H9 (cell line): ENCODE measurements around the gene KIR3DL2. TPM values are rescaled to one million over a fixed set of nuclear protein-coding genes. Genes with fewer than 3 reads are reported as not detected.
A peak's percentile ranks its signal among the peaks of the same experiment; 100 is the strongest.
"Not testable (repeated sequence)": the region's sequence is repeated elsewhere in the genome, so short reads cannot be mapped to it uniquely, and the experiment has no call there.

Source experiments
- DNase-seq: peaks from one replicate; pipeline ENCODE4 v3.0.0-alpha.2; 2017
- H2AFZ ChIP-seq: one replicate; pipeline ENCODE4 v1.6.1; 2013; ENCODE audit warnings: mild to moderate bottlenecking, low read length, control low read depth, moderate library complexity
- H2AK5ac ChIP-seq: 2 replicates; pipeline ENCODE4 v1.6.1; 2013; ENCODE audit warnings: low read length, control low read depth, mixed read lengths; ENCODE audit not compliant: insufficient read length
- H2BK120ac ChIP-seq: one replicate; pipeline ENCODE4 v1.6.1; 2013; ENCODE audit warnings: low read depth, mild to moderate bottlenecking, low read length, control low read depth, inconsistent platforms; ENCODE audit not compliant: poor library complexity, severe bottlenecking
- H2BK12ac ChIP-seq: 2 replicates; pipeline ENCODE4 v1.6.1; 2013; ENCODE audit warnings: low read length, control low read depth, mixed read lengths, low read depth; ENCODE audit not compliant: insufficient read length
- H2BK15ac ChIP-seq: 2 replicates; pipeline ENCODE4 v1.6.1; 2013; ENCODE audit warnings: low read depth, low read length, control low read depth
- H2BK20ac ChIP-seq: one replicate; pipeline ENCODE4 v1.6.1; 2013; ENCODE audit warnings: low read depth, mild to moderate bottlenecking, low read length, control low read depth, inconsistent platforms; ENCODE audit not compliant: poor library complexity, severe bottlenecking
- H2BK5ac ChIP-seq: 2 replicates; pipeline ENCODE4 v1.6.1; 2013; ENCODE audit warnings: low read length, control low read depth, mixed read lengths; ENCODE audit not compliant: insufficient read length
- H3K14ac ChIP-seq: 2 replicates; pipeline ENCODE4 v1.6.1; 2013; ENCODE audit warnings: low read length, control low read depth; ENCODE audit not compliant: insufficient read depth
- H3K18ac ChIP-seq: 2 replicates; pipeline ENCODE4 v1.6.1; 2013; ENCODE audit warnings: low read depth, mild to moderate bottlenecking, mixed read lengths, low read length, control low read depth; ENCODE audit not compliant: insufficient read length
- H3K23ac ChIP-seq: 2 replicates; pipeline ENCODE4 v1.6.1; 2013; ENCODE audit warnings: low read length, control low read depth, mixed read lengths, low read depth; ENCODE audit not compliant: insufficient read length
- H3K23me2 ChIP-seq: 2 replicates; pipeline ENCODE4 v1.6.1; 2013; ENCODE audit warnings: low read depth, mild to moderate bottlenecking, mixed read lengths, low read length, control low read depth; ENCODE audit not compliant: insufficient read length, poor library complexity, severe bottlenecking
- H3K27ac ChIP-seq: 2 replicates; pipeline ENCODE4 v1.5.1; 2013; ENCODE audit warnings: low read length, control low read depth, mixed read lengths, low read depth; ENCODE audit not compliant: insufficient read length
- H3K27me3 ChIP-seq: 2 replicates; pipeline ENCODE4 v1.6.1; 2013; ENCODE audit warnings: low read length, control low read depth, inconsistent platforms; ENCODE audit not compliant: insufficient read depth
- H3K4ac ChIP-seq: 2 replicates; pipeline ENCODE4 v1.6.1; 2013; ENCODE audit warnings: low read depth, mild to moderate bottlenecking, control low read depth, inconsistent platforms, low read length, moderate library complexity
- H3K4me1 ChIP-seq: 2 replicates; pipeline ENCODE4 v1.6.1; 2013; ENCODE audit warnings: low read length, control low read depth, inconsistent platforms; ENCODE audit not compliant: insufficient read depth
- H3K4me2 ChIP-seq: 2 replicates; pipeline ENCODE4 v1.6.1; 2013; ENCODE audit warnings: low read length, control low read depth, mixed read lengths; ENCODE audit not compliant: insufficient read length, insufficient read depth
- H3K56ac ChIP-seq: 2 replicates; pipeline ENCODE4 v1.6.1; 2013; ENCODE audit warnings: low read depth, mild to moderate bottlenecking, mixed read lengths, low read length, control low read depth; ENCODE audit not compliant: insufficient read length
- H3K79me1 ChIP-seq: 2 replicates; pipeline ENCODE4 v1.6.1; 2013; ENCODE audit warnings: low read depth, mild to moderate bottlenecking, moderate library complexity, low read length, control low read depth, inconsistent platforms; ENCODE audit not compliant: insufficient read depth, poor library complexity, severe bottlenecking
- H3K79me2 ChIP-seq: 2 replicates; pipeline ENCODE4 v1.6.1; 2013; ENCODE audit warnings: low read length, control low read depth, inconsistent platforms; ENCODE audit not compliant: insufficient read depth
- H3K9ac ChIP-seq: 2 replicates; pipeline ENCODE4 v1.6.1; 2013; ENCODE audit warnings: low read length, control low read depth, mixed read lengths; ENCODE audit not compliant: insufficient read length; ENCODE audit errors: extremely low read depth
- H3K9me3 ChIP-seq: one replicate; pipeline ENCODE4 v1.6.1; 2013; ENCODE audit warnings: low read depth, low read length, inconsistent platforms; ENCODE audit not compliant: control insufficient read depth
- H3T11ph ChIP-seq: one replicate; pipeline ENCODE4 v1.6.1; 2013; ENCODE audit warnings: mild to moderate bottlenecking, low read length, control low read depth, inconsistent platforms
- H4K20me1 ChIP-seq: one replicate; pipeline ENCODE4 v1.6.1; 2013; ENCODE audit not compliant: control insufficient read depth, insufficient read length, insufficient read depth
- H4K5ac ChIP-seq: 2 replicates; pipeline ENCODE4 v1.6.1; 2013; ENCODE audit warnings: low read depth, mild to moderate bottlenecking, mixed read lengths, low read length, control low read depth; ENCODE audit not compliant: insufficient read length
- H4K8ac ChIP-seq: replicated peaks from 2 replicates; pipeline ENCODE4 v1.6.1; 2013; ENCODE audit warnings: low read length, control low read depth, mixed read lengths, low read depth; ENCODE audit not compliant: insufficient read length
- H4K91ac ChIP-seq: 2 replicates; pipeline ENCODE4 v1.6.1; 2013; ENCODE audit warnings: low read depth, mild to moderate bottlenecking, moderate library complexity, mixed read lengths, low read length, control low read depth; ENCODE audit not compliant: insufficient read length
- H3K27ac Mint-ChIP-seq, 3 experiments: 2 replicates in 2 of 3; 3 replicates in 1 of 3; pipeline ENCODE4 v1.8.0; 2020 to 2021; ENCODE audit warnings: mixed read lengths in 3 of 3, mild to moderate bottlenecking in 1 of 3, moderate library complexity in 1 of 3
- H3K27me3 Mint-ChIP-seq: 2 replicates; pipeline ENCODE4 v1.8.0; 2021; ENCODE audit warnings: low read depth, mild to moderate bottlenecking, moderate library complexity, mixed read lengths
- H3K36me3 Mint-ChIP-seq, 3 experiments: 2 replicates in 2 of 3; 3 replicates in 1 of 3; pipeline ENCODE4 v1.8.0; 2020 to 2021; ENCODE audit warnings: low read depth in 3 of 3, mixed read lengths in 3 of 3; ENCODE audit not compliant: insufficient read depth in 1 of 3
- H3K4me1 Mint-ChIP-seq, 2 experiments: 2 replicates each; pipeline ENCODE4 v1.8.0; 2020; ENCODE audit warnings: mixed read lengths in 2 of 2
- H3K4me3 Mint-ChIP-seq, 2 experiments: 2 replicates in 1 of 2; 3 replicates in 1 of 2; pipeline ENCODE4 v1.8.0; 2020 to 2021; ENCODE audit warnings: mild to moderate bottlenecking in 2 of 2, mixed read lengths in 2 of 2, moderate library complexity in 1 of 2
- H3K9me3 Mint-ChIP-seq, 2 experiments: 2 replicates in 1 of 2; 3 replicates in 1 of 2; pipeline ENCODE4 v1.8.0; 2020; ENCODE audit warnings: mild to moderate bottlenecking in 2 of 2, mixed read lengths in 2 of 2, moderate library complexity in 1 of 2
- WGBS: extraction: QIAGEN DNeasy Blood & Tissue Kit; methylation state at CpG from one replicate; pipeline ENCODE4 v1.1.7; 2013; ENCODE audit warnings: missing lambda C conversion rate, low lambda C conversion rate, mixed read lengths; ENCODE audit not compliant: insufficient read length; ENCODE audit errors: extremely low coverage; 5-methylcytosine and 5-hydroxymethylcytosine counted together
- total RNA-seq: library from RNA; stranded (reverse); gene quantifications from 2 replicates; pipeline ENCODE4 v1.2.1, GENCODE V29; 2021
- TF ChIP-seq, protein P1 (sequence below): fragments of 200-600 bp; sonication (generic); conservative IDR thresholded peaks from 3 replicates; pipeline ENCODE4 v1.8.0; 2021; ENCODE audit warnings: antibody characterized with exemption, mild to moderate bottlenecking

KIR3DL2 gene
- total RNA-seq, 1 experiment from 2014 or later = not detected

- TF ChIP-seq, protein P1, sequence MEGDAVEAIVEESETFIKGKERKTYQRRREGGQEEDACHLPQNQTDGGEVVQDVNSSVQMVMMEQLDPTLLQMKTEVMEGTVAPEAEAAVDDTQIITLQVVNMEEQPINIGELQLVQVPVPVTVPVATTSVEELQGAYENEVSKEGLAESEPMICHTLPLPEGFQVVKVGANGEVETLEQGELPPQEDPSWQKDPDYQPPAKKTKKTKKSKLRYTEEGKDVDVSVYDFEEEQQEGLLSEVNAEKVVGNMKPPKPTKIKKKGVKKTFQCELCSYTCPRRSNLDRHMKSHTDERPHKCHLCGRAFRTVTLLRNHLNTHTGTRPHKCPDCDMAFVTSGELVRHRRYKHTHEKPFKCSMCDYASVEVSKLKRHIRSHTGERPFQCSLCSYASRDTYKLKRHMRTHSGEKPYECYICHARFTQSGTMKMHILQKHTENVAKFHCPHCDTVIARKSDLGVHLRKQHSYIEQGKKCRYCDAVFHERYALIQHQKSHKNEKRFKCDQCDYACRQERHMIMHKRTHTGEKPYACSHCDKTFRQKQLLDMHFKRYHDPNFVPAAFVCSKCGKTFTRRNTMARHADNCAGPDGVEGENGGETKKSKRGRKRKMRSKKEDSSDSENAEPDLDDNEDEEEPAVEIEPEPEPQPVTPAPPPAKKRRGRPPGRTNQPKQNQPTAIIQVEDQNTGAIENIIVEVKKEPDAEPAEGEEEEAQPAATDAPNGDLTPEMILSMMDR = no peak
- Mint-ChIP-seq H3K36me3 (peaks cover 2 to 10% (median 6%) of the 10 kb centered on the region in 3 experiments; a peak in 3 of 7 replicates), H3K27ac (peak overlapping the region in 2 of 3 experiments; percentile 94 to 96; a peak in 5 of 7 replicates), H3K4me1 (peaks cover 0 to 46% of the 10 kb centered on the region in 2 experiments; a peak in 2 of 4 replicates), H3K4me3 (peak overlapping the region in 1 of 2 experiments; percentile 73; a peak in 3 of 5 replicates), H3K9me3 (peaks cover 7 to 93% of the 10 kb centered on the region in 2 experiments; a peak in 4 of 5 replicates), H3K27me3 (peaks cover 3% of the 10 kb centered on the region; the same call in 1 of the 2 replicates)
- Histone ChIP-seq H3K9ac (no peak overlapping the region), H3K9me3 (no peaks in the 10 kb centered on the region), H3K4ac (no peak overlapping the region), H2BK120ac (no peak overlapping the region), H3K4me1 (peaks cover 3% of the 10 kb centered on the region; the same call in 1 of the 2 replicates), H3K18ac (peak overlapping the region; percentile 89), H2BK5ac (peak overlapping the region; percentile 83), H4K5ac (no peak overlapping the region), H3K56ac (no peak overlapping the region), H2AK5ac (no peak overlapping the region), H3K27me3 (no peaks in the 10 kb centered on the region), H3K23me2 (no peaks in the 10 kb centered on the region), H3K14ac (peak overlapping the region; percentile 56; the same call in 1 of the 2 replicates), H4K8ac (no peak overlapping the region), H3K23ac (no peak overlapping the region), H2AFZ (no peak overlapping the region), H4K91ac (no peak overlapping the region), H3K79me2 (no peaks in the 10 kb centered on the region), H2BK20ac (no peak overlapping the region), H3K79me1 (no peaks in the 10 kb centered on the region), H4K20me1 (no peaks in the 10 kb centered on the region), H2BK15ac (no peak overlapping the region), H3K27ac (peak overlapping the region; percentile 99), H3K4me2 (peak overlapping the region; percentile 31), H3T11ph (no peak overlapping the region), H2BK12ac (peak overlapping the region; percentile 94)
- peak; percentile 95 for DNase-seq
- WGBS = no CpG with 5 or more reads among the region's 7 CpGs
Observed at GRCh38 chr19:54893406-54893805, 43.2 kb downstream of the KIR3DL2 start.

DNA sequence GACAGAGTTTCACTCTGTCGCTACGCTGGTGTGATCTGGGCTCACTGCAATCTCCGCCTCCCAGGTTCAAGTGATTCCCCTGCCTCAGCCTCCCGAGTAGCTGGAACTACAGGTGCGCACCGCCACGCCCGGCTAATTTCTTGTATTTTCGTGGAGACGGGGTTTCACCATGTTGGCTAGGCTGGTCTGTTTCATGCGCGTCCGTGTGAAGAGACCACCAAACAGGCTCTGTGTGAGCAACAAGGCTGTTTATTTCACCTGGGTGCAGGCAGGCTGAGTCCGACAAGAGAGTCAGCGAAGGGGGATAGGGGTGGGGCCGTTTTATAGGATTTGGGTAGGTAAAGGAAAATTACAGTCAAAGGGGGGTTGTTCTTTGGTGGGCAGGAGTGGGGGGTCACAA is 43.9 kb downstream of the KIR3DL2 start:
- not testable (repeated sequence) for H2BK12ac ChIP-seq, H3K27me3 Mint-ChIP-seq, H3T11ph ChIP-seq, H3K4me1 ChIP-seq, H4K20me1 ChIP-seq, H4K5ac ChIP-seq, H3K9ac ChIP-seq, DNase-seq, H3K79me2 ChIP-seq, H3K23ac ChIP-seq, H3K27ac ChIP-seq, H4K8ac ChIP-seq, H2AK5ac ChIP-seq, H3K23me2 ChIP-seq, H2BK5ac ChIP-seq, H3K56ac ChIP-seq, H3K79me1 ChIP-seq, H2BK20ac ChIP-seq, H2AFZ ChIP-seq, H2BK15ac ChIP-seq, H3K9me3 ChIP-seq, H3K27me3 ChIP-seq, H4K91ac ChIP-seq
- WGBS = no CpG with 5 or more reads among the region's 16 CpGs
- H3K4ac ChIP-seq = peak overlapping the region; percentile 85; the same call in 1 of the 2 replicates
- Mint-ChIP-seq H3K27ac (peak overlapping the region in 2 of 3 experiments; percentile 94 to 96; a peak in 5 of 7 replicates), H3K9me3 (peaks cover 13 to 93% of the 10 kb centered on the region in 2 experiments; a peak in 4 of 5 replicates), H3K4me1 (peaks cover 0 to 52% of the 10 kb centered on the region in 2 experiments; a peak in 2 of 4 replicates), H3K36me3 (peaks cover 2 to 13% (median 13%) of the 10 kb centered on the region in 3 experiments; a peak in 3 of 7 replicates), H3K4me3 (peak overlapping the region; percentile 22 to 62; a peak in 4 of 5 replicates)
- H3K14ac ChIP-seq = peak overlapping the region; percentile 57; the same call in 1 of the 2 replicates
- H2BK120ac ChIP-seq = peak overlapping the region; percentile 77
- peak overlapping the region; percentile 75 for H3K18ac ChIP-seq
- H3K4me2 ChIP-seq = peak overlapping the region; percentile 12
